Smooth muscle cell (in vitro differentiated cells): ENCODE data around the gene LIN54. TPM values are rescaled to one million over a fixed set of nuclear protein-coding genes. Genes with fewer than 3 reads are reported as not detected.
"Not testable (repeated sequence)": the region's sequence is repeated elsewhere in the genome, so short reads cannot be mapped to it uniquely, and the experiment has no call there.

Experiments used
- DNase-seq: peaks from one replicate; lab custom pipeline; 2025; ENCODE audit not compliant: unreplicated experiment; lab: John Stamatoyannopoulos, UW
- H2AFZ ChIP-seq: fragments of 200-600 bp; sonication (generic); 2 replicates; pipeline ENCODE4 v1.6.0; 2016; ENCODE audit warnings: antibody characterized with exemption, low read depth, mild to moderate bottlenecking
- H3F3A ChIP-seq: fragments of 200-600 bp; sonication (generic); 2 replicates; pipeline ENCODE4 v1.6.0; 2017; ENCODE audit warnings: antibody characterized with exemption, low read depth
- H3K27ac ChIP-seq: fragments of 200-600 bp; sonication (generic); 2 replicates; pipeline ENCODE4 v1.5.1; 2016; ENCODE audit warnings: low read depth, mild to moderate bottlenecking
- H3K27me3 ChIP-seq: fragments of 200-600 bp; sonication (generic); 2 replicates; pipeline ENCODE4 v1.6.1; 2016; ENCODE audit warnings: low read depth, mild to moderate bottlenecking
- H3K36me3 ChIP-seq: fragments of 200-600 bp; sonication (generic); 2 replicates; pipeline ENCODE4 v1.5.1; 2016; ENCODE audit warnings: low read depth
- H3K4me1 ChIP-seq: fragments of 200-600 bp; sonication (generic); 2 replicates; pipeline ENCODE4 v1.5.1; 2016; ENCODE audit warnings: low read depth
- H3K4me2 ChIP-seq: fragments of 200-600 bp; sonication (generic); 2 replicates; pipeline ENCODE4 v1.6.0; 2016; ENCODE audit warnings: mild to moderate bottlenecking
- H3K4me3 ChIP-seq: fragments of 200-600 bp; sonication (generic); 2 replicates; pipeline ENCODE4 v1.5.1; 2016; ENCODE audit warnings: mild to moderate bottlenecking
- H3K79me2 ChIP-seq: fragments of 200-600 bp; sonication (generic); 2 replicates; pipeline ENCODE4 v1.6.0; 2016; ENCODE audit warnings: low read depth, mild to moderate bottlenecking
- H3K9ac ChIP-seq: fragments of 200-600 bp; sonication (generic); 2 replicates; pipeline ENCODE4 v1.6.0; 2016; ENCODE audit warnings: low read depth
- H3K9me3 ChIP-seq: fragments of 200-600 bp; sonication (generic); replicated peaks from 2 replicates; pipeline ENCODE4 v1.5.1; 2016; ENCODE audit warnings: low read depth
- H4K20me1 ChIP-seq: fragments of 200-600 bp; sonication (generic); 2 replicates; pipeline ENCODE4 v1.6.0; 2016; ENCODE audit warnings: low read depth
- WGBS: methylation state at CpG from one replicate; pipeline ENCODE4 v1.1.7; 2016; ENCODE audit warnings: low lambda C conversion rate; 5-methylcytosine and 5-hydroxymethylcytosine counted together
- polyA plus RNA-seq: library from polyadenylated mRNA; unstranded; fragments of >200 nt; fragmentation: Nextera tagmentation; extraction: Ambion mirVana; gene quantifications from 2 replicates; pipeline ENCODE4 v1.2.1, GENCODE V29; 2016
- total RNA-seq: library from RNA; depleted of rRNA; stranded (reverse); fragments of >200 nt; gene quantifications from 2 replicates; pipeline ENCODE4 v1.2.3, GENCODE V29; 2014
- TF ChIP-seq, protein P1 (sequence below): fragments of 200-600 bp; sonication (generic); IDR thresholded peaks from 2 replicates; pipeline ENCODE4 v1.5.1; 2017; ENCODE audit warnings: borderline replicate concordance, mild to moderate bottlenecking, antibody characterized with exemption; ENCODE audit not compliant: insufficient read depth, poor library complexity, severe bottlenecking

The LIN54 gene
- total and polyA plus RNA-seq, 2 experiments from 2014 or later: 5.0 to 24.1 TPM

- H3K4me2 ChIP-seq: no peak overlapping the region
- no peak overlapping the region for H3K9ac ChIP-seq
- no peak for DNase-seq
- H3K27me3 ChIP-seq: no peaks in the 10 kb centered on the region
- peaks cover 14% of the 10 kb centered on the region for H3K36me3 ChIP-seq
- H3K9me3 ChIP-seq: no peaks in the 10 kb centered on the region
- no peak overlapping the region for H2AFZ ChIP-seq
- no peaks in the 10 kb centered on the region for H4K20me1 ChIP-seq
- H3K4me3 ChIP-seq: no peak overlapping the region
- no peak overlapping the region for H3K27ac ChIP-seq
- no peaks in the 10 kb centered on the region for H3F3A ChIP-seq
- 95% methylated on average over 5 of the region's 5 CpGs for WGBS
- TF ChIP-seq, protein P1, sequence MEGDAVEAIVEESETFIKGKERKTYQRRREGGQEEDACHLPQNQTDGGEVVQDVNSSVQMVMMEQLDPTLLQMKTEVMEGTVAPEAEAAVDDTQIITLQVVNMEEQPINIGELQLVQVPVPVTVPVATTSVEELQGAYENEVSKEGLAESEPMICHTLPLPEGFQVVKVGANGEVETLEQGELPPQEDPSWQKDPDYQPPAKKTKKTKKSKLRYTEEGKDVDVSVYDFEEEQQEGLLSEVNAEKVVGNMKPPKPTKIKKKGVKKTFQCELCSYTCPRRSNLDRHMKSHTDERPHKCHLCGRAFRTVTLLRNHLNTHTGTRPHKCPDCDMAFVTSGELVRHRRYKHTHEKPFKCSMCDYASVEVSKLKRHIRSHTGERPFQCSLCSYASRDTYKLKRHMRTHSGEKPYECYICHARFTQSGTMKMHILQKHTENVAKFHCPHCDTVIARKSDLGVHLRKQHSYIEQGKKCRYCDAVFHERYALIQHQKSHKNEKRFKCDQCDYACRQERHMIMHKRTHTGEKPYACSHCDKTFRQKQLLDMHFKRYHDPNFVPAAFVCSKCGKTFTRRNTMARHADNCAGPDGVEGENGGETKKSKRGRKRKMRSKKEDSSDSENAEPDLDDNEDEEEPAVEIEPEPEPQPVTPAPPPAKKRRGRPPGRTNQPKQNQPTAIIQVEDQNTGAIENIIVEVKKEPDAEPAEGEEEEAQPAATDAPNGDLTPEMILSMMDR: no peak
- H3K4me1 ChIP-seq: no peaks in the 10 kb centered on the region
- no peaks in the 10 kb centered on the region for H3K79me2 ChIP-seq
Observed at GRCh38 chr4:82930848-82931755, 79.5 kb downstream of the LIN54 start.

GRCh38 chr4:82921795-82922194 is 88.8 kb downstream of the LIN54 start:
- TF ChIP-seq, protein P1: no peak
- Histone ChIP-seq H3K9me3 (no peaks in the 10 kb centered on the region), H3K27ac (no peak overlapping the region), H4K20me1 (no peaks in the 10 kb centered on the region), H3K79me2 (no peaks in the 10 kb centered on the region), H3F3A (no peaks in the 10 kb centered on the region), H3K36me3 (peaks cover 4% of the 10 kb centered on the region), H3K27me3 (no peaks in the 10 kb centered on the region), H3K4me3 (no peak overlapping the region), H2AFZ (no peak overlapping the region), H3K4me2 (no peak overlapping the region), H3K9ac (no peak overlapping the region), H3K4me1 (no peaks in the 10 kb centered on the region)
- DNase-seq: no peak

DNA sequence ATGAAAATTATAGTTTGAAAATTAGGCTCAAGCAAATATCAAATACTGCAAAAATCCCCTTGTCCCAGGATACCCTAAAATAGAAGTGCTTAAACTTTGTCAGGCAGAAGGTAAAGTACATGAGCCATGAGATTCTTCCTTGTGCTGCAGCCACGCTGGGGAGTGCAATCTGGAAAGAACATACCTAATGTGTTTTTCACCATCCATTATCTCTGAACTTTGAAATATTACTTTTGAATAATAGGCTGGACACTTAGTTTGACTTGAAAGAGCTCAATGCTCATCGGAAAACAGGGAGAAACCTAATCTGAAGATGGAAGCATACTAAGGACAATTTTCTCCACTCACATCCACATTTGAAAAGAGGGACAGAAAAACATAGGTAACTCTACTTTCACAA is 91.2 kb downstream of the LIN54 start:
- H4K20me1 ChIP-seq: no peaks in the 10 kb centered on the region
- H3K4me2 ChIP-seq: no peak overlapping the region
- WGBS: 89% methylated on average over 2 of the region's 2 CpGs
- H3K4me3 ChIP-seq: no peak overlapping the region
- H3K4me1 ChIP-seq: no peaks in the 10 kb centered on the region
- DNase-seq: no peak
- no peaks in the 10 kb centered on the region for H3F3A ChIP-seq
- peaks cover 4% of the 10 kb centered on the region for H3K36me3 ChIP-seq
- H2AFZ ChIP-seq: no peak overlapping the region
- H3K79me2 ChIP-seq: no peaks in the 10 kb centered on the region
- H3K9me3 ChIP-seq: no peaks in the 10 kb centered on the region
- TF ChIP-seq, protein P1: no peak
- no peaks in the 10 kb centered on the region for H3K27me3 ChIP-seq
- no peak overlapping the region for H3K9ac ChIP-seq
- H3K27ac ChIP-seq: no peak overlapping the region

GRCh38 chr4:82918091-82918490 is 92.5 kb downstream of the LIN54 start:
- H3K4me2 ChIP-seq: no peak overlapping the region
- H3K36me3 ChIP-seq: peaks cover 4% of the 10 kb centered on the region
- H3K79me2 ChIP-seq: no peaks in the 10 kb centered on the region
- no peak overlapping the region for H3K4me3 ChIP-seq
- DNase-seq: no peak
- no peaks in the 10 kb centered on the region for H4K20me1 ChIP-seq
- TF ChIP-seq, protein P1: no peak
- no peaks in the 10 kb centered on the region for H3K4me1 ChIP-seq
- no peaks in the 10 kb centered on the region for H3F3A ChIP-seq
- no peak overlapping the region for H3K9ac ChIP-seq
- H2AFZ ChIP-seq: no peak overlapping the region
- 95% methylated on average over 7 of the region's 7 CpGs for WGBS
- H3K27ac ChIP-seq: no peak overlapping the region
- H3K9me3 ChIP-seq: no peaks in the 10 kb centered on the region
- no peaks in the 10 kb centered on the region for H3K27me3 ChIP-seq

- not testable (repeated sequence) for H3K9me3 ChIP-seq, H3K9ac ChIP-seq, H3K27me3 ChIP-seq, H3K79me2 ChIP-seq, H3K4me1 ChIP-seq, H3K36me3 ChIP-seq, H4K20me1 ChIP-seq, DNase-seq, H2AFZ ChIP-seq, H3K4me3 ChIP-seq, H3K27ac ChIP-seq, H3F3A ChIP-seq, H3K4me2 ChIP-seq
- 98% methylated on average over 2 of the region's 2 CpGs for WGBS
Observed at GRCh38 chr4:82913968-82914367, 96.7 kb downstream of the LIN54 start.
